Measurements from ENCODE around the gene RABEP2. TPM values are rescaled to one million over a fixed set of nuclear protein-coding genes. Genes with fewer than 3 reads are reported as not detected.
A peak's percentile ranks its signal among the peaks of the same experiment; 100 is the strongest.
"Not testable (repeated sequence)": the region's sequence is repeated elsewhere in the genome, so short reads cannot be mapped to it uniquely, and the experiment has no call there.

RABEP2 gene
- total RNA-seq, 1 donor: 51.7 TPM

DNA sequence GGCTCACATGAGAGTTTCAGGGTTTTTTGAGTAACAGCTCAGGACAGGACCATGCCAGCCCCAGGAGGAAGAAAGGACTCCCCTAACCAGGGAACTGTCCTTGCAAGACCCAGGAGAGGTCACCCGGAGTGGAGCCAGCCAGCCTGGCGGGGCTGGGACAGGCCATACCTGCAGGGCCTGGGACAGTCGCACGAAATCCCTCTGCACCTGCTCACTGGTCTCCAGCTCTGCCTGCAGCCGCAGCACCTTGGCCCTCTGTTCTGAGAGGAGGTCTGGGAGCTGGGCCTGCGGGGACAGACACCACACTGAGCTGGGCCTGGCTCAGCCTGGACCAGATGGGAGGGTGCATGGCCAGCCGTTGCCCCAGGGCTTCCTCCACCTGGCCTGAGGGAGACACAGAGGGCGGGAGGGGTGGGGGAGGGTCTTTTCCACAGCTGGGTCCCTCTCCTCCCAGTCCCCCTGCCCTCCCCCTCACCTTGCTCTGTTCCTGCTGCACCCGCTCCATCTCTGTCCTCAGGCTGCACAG, 19.7 kb downstream of the RABEP2 start:
- no peak for DNase-seq (ENCODE audit: low read depth in 2 of 3, low spot score in 2 of 3)

- DNase-seq (ENCODE audit: low read depth in 2 of 3, low spot score in 2 of 3): no peak
These were observed 20.2 kb downstream of the RABEP2 start for GRCh38 chr16:28904828-28905227.

- no peak for DNase-seq (ENCODE audit: low read depth in 2 of 3, low spot score in 2 of 3)
These were observed 20.7 kb downstream of the RABEP2 start for GRCh38 chr16:28904363-28904762.

- DNase-seq (ENCODE audit: low read depth in 2 of 3, low spot score in 2 of 3): no peak
These were observed 21.5 kb downstream of the RABEP2 start for GRCh38 chr16:28903344-28904042.

DNA sequence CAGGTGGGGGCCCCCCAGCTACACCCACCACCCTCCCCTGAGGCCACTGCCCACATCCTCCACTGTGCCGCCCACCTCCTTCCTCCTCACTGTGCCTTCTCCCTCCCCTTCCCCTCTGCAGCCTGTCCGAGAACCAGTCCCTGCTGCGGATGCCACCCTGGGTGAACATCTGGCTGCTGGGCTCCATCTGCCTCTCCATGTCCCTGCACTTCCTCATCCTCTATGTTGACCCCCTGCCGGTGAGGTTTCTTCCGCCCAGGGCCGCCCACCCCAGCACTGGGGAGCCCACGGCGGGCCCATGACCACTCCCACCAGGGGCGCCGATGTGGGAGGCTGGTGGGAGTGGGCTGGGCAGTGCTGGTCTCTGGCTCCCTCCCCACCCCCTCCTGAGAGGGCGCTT, 22.1 kb downstream of the RABEP2 start:
- DNase-seq (ENCODE audit: low read depth in 2 of 3, low spot score in 2 of 3): peak in 2 of 3 donors; percentile 37 to 64

DNA sequence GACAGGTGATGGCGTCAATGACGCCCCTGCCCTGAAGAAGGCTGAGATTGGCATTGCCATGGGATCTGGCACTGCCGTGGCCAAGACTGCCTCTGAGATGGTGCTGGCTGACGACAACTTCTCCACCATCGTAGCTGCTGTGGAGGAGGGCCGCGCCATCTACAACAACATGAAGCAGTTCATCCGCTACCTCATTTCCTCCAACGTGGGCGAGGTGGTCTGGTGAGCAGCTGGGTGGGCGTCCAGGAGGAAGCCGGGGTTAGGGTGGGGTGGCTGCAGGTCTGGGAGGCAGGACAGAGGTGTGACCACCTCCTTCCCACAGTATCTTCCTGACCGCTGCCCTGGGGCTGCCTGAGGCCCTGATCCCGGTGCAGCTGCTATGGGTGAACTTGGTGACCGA, 23.2 kb downstream of the RABEP2 start:
- DNase-seq (ENCODE audit: low read depth in 2 of 3, low spot score in 2 of 3): no peak

- no peak for DNase-seq (ENCODE audit: low read depth in 2 of 3, low spot score in 2 of 3)
These were observed 24.4 kb downstream of the RABEP2 start for GRCh38 chr16:28900601-28901000.

DNA sequence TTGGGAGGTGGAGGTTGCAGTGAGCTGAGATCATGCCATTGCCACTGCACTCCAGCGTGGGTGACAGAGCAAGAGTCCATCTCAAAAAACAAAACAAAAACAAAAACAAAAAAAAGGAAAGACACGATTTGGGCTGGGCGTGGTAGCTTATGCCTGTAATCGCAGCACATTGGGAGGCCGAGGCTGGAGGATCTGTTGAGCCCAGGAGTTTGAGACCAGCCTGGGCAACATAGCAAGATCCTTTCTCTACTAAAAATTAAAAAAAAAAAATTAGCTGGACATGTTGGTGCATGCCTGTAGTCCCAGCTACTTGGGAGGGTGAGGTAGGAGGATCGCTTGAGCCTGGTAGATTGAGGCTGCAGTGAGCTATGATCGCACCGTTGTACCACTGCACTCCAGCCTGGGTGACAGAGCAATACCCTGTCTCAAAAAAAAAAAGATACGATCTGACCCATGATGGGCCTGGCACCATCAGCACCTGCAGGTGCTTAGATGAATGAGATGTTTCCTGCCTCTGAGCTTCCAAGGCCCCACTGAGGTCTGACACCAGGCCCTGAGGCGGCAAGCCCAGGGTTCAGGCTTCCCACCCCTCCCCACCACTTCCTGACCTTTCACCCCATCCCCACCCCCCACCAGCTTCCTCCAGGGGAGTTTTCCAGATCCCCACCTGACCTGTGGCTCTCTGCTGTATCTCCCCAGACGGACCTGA, 25.0 kb downstream of the RABEP2 start:
- DNase-seq (ENCODE audit: low read depth in 2 of 3, low spot score in 2 of 3): no peak

DNA sequence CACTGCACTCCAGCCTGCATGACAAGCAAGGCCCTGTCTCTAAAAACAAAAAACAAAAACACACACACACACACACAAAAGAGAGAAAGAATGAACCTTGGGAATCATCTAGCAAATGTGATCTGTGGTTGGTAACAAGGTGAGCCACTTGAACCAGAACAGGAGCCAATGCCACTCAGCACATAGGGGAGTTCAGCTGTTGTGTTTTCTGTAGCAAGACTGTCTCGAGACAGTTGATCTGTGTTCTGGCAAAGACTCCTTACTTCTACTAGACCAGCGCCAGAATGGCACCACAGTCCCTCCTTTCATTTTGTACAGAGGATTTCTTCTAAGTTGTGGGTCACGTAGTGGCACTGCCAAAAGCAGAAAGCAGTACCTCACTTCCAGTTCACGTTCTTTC, 26.1 kb downstream of the RABEP2 start:
- no peak for DNase-seq (ENCODE audit: low read depth in 2 of 3, low spot score in 2 of 3)

DNA sequence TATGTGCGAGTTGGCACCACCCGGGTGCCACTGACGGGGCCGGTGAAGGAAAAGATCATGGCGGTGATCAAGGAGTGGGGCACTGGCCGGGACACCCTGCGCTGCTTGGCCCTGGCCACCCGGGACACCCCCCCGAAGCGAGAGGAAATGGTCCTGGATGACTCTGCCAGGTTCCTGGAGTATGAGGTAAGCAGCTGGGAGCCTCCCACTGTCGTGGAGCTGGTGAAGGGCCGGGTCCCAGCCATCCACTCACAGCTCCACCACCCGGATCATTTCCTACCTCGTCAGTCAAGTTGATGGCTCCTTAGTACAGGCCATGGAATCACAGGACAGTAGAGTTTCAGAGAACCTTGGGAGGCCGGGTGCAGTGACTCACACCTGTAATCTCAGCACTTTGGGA, 26.8 kb downstream of the RABEP2 start:
- no peak for DNase-seq (ENCODE audit: low read depth in 2 of 3, low spot score in 2 of 3)

GRCh38 chr16:28897826-28898225, 27.2 kb downstream of the RABEP2 start:
- no peak for DNase-seq (ENCODE audit: low read depth in 2 of 3, low spot score in 2 of 3)

- DNase-seq (ENCODE audit: low read depth in 2 of 3, low spot score in 2 of 3): no peak
These were observed 29.4 kb downstream of the RABEP2 start for GRCh38 chr16:28895609-28896008.

- no peak for DNase-seq (ENCODE audit: low read depth in 2 of 3, low spot score in 2 of 3)
These were observed 31.7 kb downstream of the RABEP2 start for GRCh38 chr16:28893291-28893690.

- no peak for DNase-seq (ENCODE audit: low read depth in 2 of 3, low spot score in 2 of 3)
These were observed 32.8 kb downstream of the RABEP2 start for GRCh38 chr16:28891964-28892890.

- DNase-seq (ENCODE audit: low read depth in 2 of 3, low spot score in 2 of 3): not testable (repeated sequence)
These were observed 34.7 kb downstream of the RABEP2 start for GRCh38 chr16:28890355-28890754.

DNA sequence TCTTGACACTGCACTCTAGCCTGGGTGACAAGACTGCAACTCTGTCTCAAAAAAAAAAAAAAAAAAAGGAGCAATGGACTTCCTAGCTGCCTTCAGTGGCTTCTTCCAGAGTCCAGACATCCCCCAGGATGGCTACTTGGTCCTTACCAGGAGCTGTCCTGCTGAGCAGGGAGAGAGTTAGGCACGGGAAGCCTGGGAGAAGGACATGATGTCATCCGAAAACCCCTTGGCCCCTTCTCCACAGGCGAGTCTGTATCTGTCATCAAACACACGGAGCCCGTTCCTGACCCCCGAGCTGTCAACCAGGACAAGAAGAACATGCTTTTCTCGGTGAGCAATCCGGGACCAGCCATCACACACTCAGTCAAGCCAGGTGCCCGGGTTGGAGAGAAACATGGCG, 38.1 kb downstream of the RABEP2 start:
- no peak for DNase-seq (ENCODE audit: low read depth in 2 of 3, low spot score in 2 of 3)

GRCh38 chr16:28884045-28884444, 41.0 kb downstream of the RABEP2 start:
- no peak for DNase-seq (ENCODE audit: low read depth in 2 of 3, low spot score in 2 of 3)

DNA sequence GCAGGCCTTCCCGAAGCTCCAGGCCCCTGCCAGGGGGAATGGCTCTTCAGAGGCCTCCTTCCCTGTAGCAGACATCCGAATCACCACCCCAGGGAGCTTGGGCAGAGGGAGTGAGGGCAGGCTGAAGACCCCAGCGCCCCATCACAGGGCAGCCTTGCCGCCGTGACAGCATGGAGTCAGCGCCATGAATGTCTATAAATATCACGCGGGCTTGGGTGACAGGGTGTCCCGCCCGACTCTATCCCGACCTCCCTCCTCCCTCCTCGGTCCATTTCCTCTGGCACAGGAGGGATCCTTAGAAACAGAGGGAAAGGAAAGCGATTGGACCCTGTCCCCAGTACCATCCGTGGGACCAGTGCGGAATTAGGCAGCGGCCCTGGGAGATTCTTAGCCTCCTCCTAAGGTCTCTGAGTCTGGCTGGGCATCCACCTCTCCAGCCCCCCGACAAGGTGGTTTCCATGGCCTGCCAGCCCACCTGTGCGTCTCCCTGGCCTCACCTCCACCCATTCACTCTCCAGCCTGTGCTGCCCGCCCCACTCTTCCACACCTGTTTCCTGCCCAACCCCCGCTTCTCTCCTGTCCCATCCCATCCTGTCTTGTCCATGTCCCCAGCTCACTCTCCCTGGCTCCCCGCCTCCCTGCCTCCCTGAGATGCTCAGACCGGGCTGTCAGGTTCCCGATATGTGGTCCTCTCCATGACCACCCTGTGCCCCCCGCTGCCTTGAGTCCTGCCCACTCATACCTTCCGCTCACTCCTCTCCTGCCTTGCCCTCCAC, 41.6 kb downstream of the RABEP2 start:
- no peak for DNase-seq (ENCODE audit: low read depth in 2 of 3, low spot score in 2 of 3)

- no peak for DNase-seq (ENCODE audit: low read depth in 2 of 3, low spot score in 2 of 3)
These were observed 42.4 kb downstream of the RABEP2 start for GRCh38 chr16:28882551-28883160.

DNA sequence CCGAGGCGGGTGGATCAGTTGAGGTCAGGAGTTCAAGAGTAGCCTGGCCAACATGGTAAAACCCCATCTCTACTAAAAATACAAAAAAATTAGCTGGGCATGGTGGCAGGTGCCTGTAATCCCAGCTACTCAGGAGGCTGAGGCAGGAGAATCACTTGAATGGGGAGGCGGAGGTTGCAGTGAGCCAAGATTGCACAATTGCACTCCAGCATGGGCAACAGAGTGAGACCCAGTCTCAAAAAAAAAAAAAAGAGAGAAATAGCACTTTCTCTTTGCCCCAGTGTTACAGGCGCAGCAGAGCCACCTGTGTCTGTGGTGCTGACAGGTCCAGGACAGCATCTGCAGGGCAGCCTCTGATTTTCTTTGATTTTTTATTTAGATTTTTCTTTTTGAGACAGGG, 43.5 kb downstream of the RABEP2 start:
- DNase-seq (ENCODE audit: low read depth in 2 of 3, low spot score in 2 of 3): not testable (repeated sequence)
